SK-N-SH (cell line): ENCODE measurements around the gene PUDP. TPM values are rescaled to one million over a fixed set of nuclear protein-coding genes. Genes with fewer than 3 reads are reported as not detected.
"Not testable (repeated sequence)": the region's sequence is repeated elsewhere in the genome, so short reads cannot be mapped to it uniquely, and the experiment has no call there.

Source experiments
- CTCF ChIA-PET: fragments of 300-600, 350-600 bp; formaldehyde crosslinking; extraction: SDS; loops from one replicate; lab custom pipeline; 2021; lab: Yijun Ruan, JAX
- POLR2A ChIA-PET: fragments of 350-600 bp; sonication (Branson Sonifier 250); formaldehyde crosslinking; extraction: SDS; loops from one replicate; lab custom pipeline; 2020; ENCODE audit warnings: antibody characterized with exemption, inconsistent platforms; lab: Yijun Ruan, JAX
- DNase-seq: peaks from one replicate; pipeline ENCODE4 v3.0.0; 2012
- H2AFZ ChIP-seq: fragments of 200-600 bp; sonication (generic); 2 replicates; pipeline ENCODE4 v1.8.1; 2016; ENCODE audit warnings: antibody characterized with exemption, mild to moderate bottlenecking, low read depth
- H3F3A ChIP-seq: fragments of 200-600 bp; sonication (generic); replicated peaks from 2 replicates; pipeline ENCODE3; 2016; ENCODE audit warnings: antibody characterized with exemption, mild to moderate bottlenecking; ENCODE audit not compliant: insufficient read depth
- H3K27ac ChIP-seq, 2 experiments: fragments of 200-500 bp in 1 of 2; fragments of 200-600 bp in 1 of 2; sonication (Bioruptor generic) in 1 of 2; sonication (generic), shearing (Covaris generic) in 1 of 2; 2 replicates each; pipeline versions ENCODE4 v1.5.1 to v1.6.1; 2014 to 2016; ENCODE audit warnings: low read depth in 2 of 2, inconsistent platforms in 1 of 2, low read length in 1 of 2, mild to moderate bottlenecking in 1 of 2, mixed read lengths in 1 of 2
- H3K27me3 ChIP-seq: fragments of 200-600 bp; sonication (generic), shearing (Covaris generic); 2 replicates; pipeline ENCODE4 v1.6.1; 2016; ENCODE audit warnings: mixed run types; ENCODE audit not compliant: insufficient read depth
- H3K36me3 ChIP-seq, 2 experiments: fragments of 200-500 bp in 1 of 2; fragments of 200-600 bp in 1 of 2; sonication (Bioruptor generic) in 1 of 2; sonication (generic) in 1 of 2; replicated peaks in 1 of 2; 2 replicates each; pipeline versions ENCODE3 to v1.5.1; 2014 to 2016; ENCODE audit warnings: low read length in 1 of 2, mild to moderate bottlenecking in 1 of 2; ENCODE audit not compliant: insufficient read depth in 2 of 2, control insufficient read depth in 1 of 2
- H3K4me1 ChIP-seq, 2 experiments: fragments of 200-500 bp in 1 of 2; fragments of 200-600 bp in 1 of 2; sonication (Bioruptor generic) in 1 of 2; sonication (generic), shearing (Covaris generic) in 1 of 2; 2 replicates each; pipeline versions ENCODE4 v1.5.1 to v1.6.1; 2014 to 2016; ENCODE audit warnings: low read depth in 1 of 2, low read length in 1 of 2, mixed run types in 1 of 2; ENCODE audit not compliant: insufficient read depth in 2 of 2, control insufficient read depth in 1 of 2
- H3K4me2 ChIP-seq: fragments of 200-600 bp; sonication (generic), shearing (Covaris generic); 2 replicates; pipeline ENCODE4 v1.6.1; 2017; ENCODE audit warnings: mixed run types
- H3K4me3 ChIP-seq, 2 experiments: fragments of 200-500 bp in 1 of 2; fragments of 200-600 bp in 1 of 2; sonication (Bioruptor generic) in 1 of 2; sonication (generic), shearing (Covaris generic) in 1 of 2; 2 replicates each; pipeline versions ENCODE4 v1.5.1 to v1.8.1; 2014 to 2016; ENCODE audit warnings: low read depth in 2 of 2, inconsistent platforms in 1 of 2, low read length in 1 of 2, mild to moderate bottlenecking in 1 of 2, mixed read lengths in 1 of 2, moderate library complexity in 1 of 2
- H3K79me2 ChIP-seq: fragments of 200-600 bp; sonication (generic); 2 replicates; pipeline ENCODE4 v1.8.1; 2017; ENCODE audit warnings: mild to moderate bottlenecking; ENCODE audit not compliant: insufficient read depth
- H3K9ac ChIP-seq: fragments of 200-600 bp; sonication (generic); 2 replicates; pipeline ENCODE4 v1.6.1; 2017; ENCODE audit warnings: mixed run types
- H3K9me2 ChIP-seq: fragments of 200-600 bp; sonication (generic); 2 replicates; pipeline ENCODE4 v1.6.1; 2017; ENCODE audit warnings: mixed run types
- H3K9me3 ChIP-seq: fragments of 200-600 bp; sonication (generic); 2 replicates; pipeline ENCODE4 v1.6.1; 2017; ENCODE audit warnings: mixed run types, mild to moderate bottlenecking, moderate library complexity
- H4K20me1 ChIP-seq: fragments of 200-600 bp; sonication (generic); 2 replicates; pipeline ENCODE4 v1.6.1; 2017; ENCODE audit warnings: mild to moderate bottlenecking, mixed run types; ENCODE audit not compliant: insufficient read depth
- CHD2 ChIP-seq: fragments of 150-350 bp; IDR thresholded peaks from 2 replicates; pipeline ENCODE4 v1.6.1; 2018; ENCODE audit warnings: low read length; ENCODE audit not compliant: partially characterized antibody
- ELF1 ChIP-seq: IDR thresholded peaks from 2 replicates; pipeline ENCODE4 v1.4.0; 2012
- EP300 ChIP-seq, 2 experiments: IDR thresholded peaks; 2 replicates each; pipeline versions ENCODE4 v1.4.0 to v1.6.1; 2012; ENCODE audit warnings: borderline replicate concordance in 1 of 2, low read depth in 1 of 2, low read length in 1 of 2
- FOSL2 ChIP-seq: IDR thresholded peaks from 2 replicates; pipeline ENCODE4 v1.4.0; 2012; ENCODE audit warnings: low read depth, mild to moderate bottlenecking, moderate library complexity, borderline replicate concordance
- FOXJ3 ChIP-seq: sonication (generic); formaldehyde crosslinking; IDR thresholded peaks from 2 replicates; pipeline ENCODE4 v1.5.1; 2020; ENCODE audit warnings: mild to moderate bottlenecking, missing genetic modification reagents
- GABPA ChIP-seq: IDR thresholded peaks from 2 replicates; pipeline ENCODE4 v1.4.0; 2012; ENCODE audit warnings: low read depth, mild to moderate bottlenecking
- JUND ChIP-seq: IDR thresholded peaks from 2 replicates; pipeline ENCODE4 v1.4.0; 2012
- NRF1 ChIP-seq: IDR thresholded peaks from 2 replicates; pipeline ENCODE4 v1.6.1; 2012; ENCODE audit warnings: low read depth, mild to moderate bottlenecking, low read length
- RAD21 ChIP-seq: IDR thresholded peaks from 2 replicates; pipeline ENCODE4 v1.6.1; 2012; ENCODE audit warnings: mild to moderate bottlenecking, low read length
- RFX5 ChIP-seq: IDR thresholded peaks from 2 replicates; pipeline ENCODE4 v1.6.1; 2012; ENCODE audit warnings: mild to moderate bottlenecking, improper control_type of control experiment, low read length
- RXRA ChIP-seq: IDR thresholded peaks from 2 replicates; pipeline ENCODE4 v1.4.0; 2012; ENCODE audit warnings: low read depth, mild to moderate bottlenecking, borderline replicate concordance
- SIN3A ChIP-seq: IDR thresholded peaks from 2 replicates; pipeline ENCODE4 v1.6.1; 2012; ENCODE audit warnings: low read depth, mild to moderate bottlenecking, low read length, moderate library complexity, borderline replicate concordance
- TCF12 ChIP-seq: IDR thresholded peaks from 2 replicates; pipeline ENCODE4 v1.4.0; 2012
- YY1 ChIP-seq: IDR thresholded peaks from 2 replicates; pipeline ENCODE4 v1.4.0; 2012; ENCODE audit warnings: low read depth, mild to moderate bottlenecking
- WGBS: methylation state at CpG from one replicate; pipeline ENCODE4 v1.1.6; 2017; ENCODE audit warnings: low lambda C conversion rate; 5-methylcytosine and 5-hydroxymethylcytosine counted together
- polyA plus RNA-seq, 3 experiments: library from polyadenylated mRNA; depleted of rRNA; stranded (reverse); fragments of >200 nt; gene quantifications; 2 replicates each; pipeline ENCODE4 v1.2.3, GENCODE V29; 2012
- TF ChIP-seq, protein P1 (sequence below): IDR thresholded peaks from 2 replicates; pipeline ENCODE4; 2012
- TF ChIP-seq, protein P2 (sequence below): IDR thresholded peaks from 2 replicates; pipeline ENCODE4 v1.4.0; 2012; ENCODE audit warnings: low read depth, borderline replicate concordance
- TF ChIP-seq, protein P3 (sequence below): IDR thresholded peaks from 2 replicates; pipeline ENCODE4 v1.4.0; 2012; ENCODE audit warnings: low read depth, borderline replicate concordance
- TF ChIP-seq, protein P4 (sequence below): IDR thresholded peaks from 2 replicates; pipeline ENCODE4 v1.6.1; 2012; ENCODE audit warnings: mild to moderate bottlenecking, low read depth, low read length, moderate library complexity
- TF ChIP-seq, protein P5 (sequence below): fragments of 150-350 bp; IDR thresholded peaks from 2 replicates; pipeline ENCODE4 v1.6.1; 2016; ENCODE audit warnings: mild to moderate bottlenecking, low read depth, low read length

Gene PUDP
- polyA plus RNA-seq, 1 of the 3 experiments (the other 2 are of a cell fraction), result 23.0 TPM

DNA sequence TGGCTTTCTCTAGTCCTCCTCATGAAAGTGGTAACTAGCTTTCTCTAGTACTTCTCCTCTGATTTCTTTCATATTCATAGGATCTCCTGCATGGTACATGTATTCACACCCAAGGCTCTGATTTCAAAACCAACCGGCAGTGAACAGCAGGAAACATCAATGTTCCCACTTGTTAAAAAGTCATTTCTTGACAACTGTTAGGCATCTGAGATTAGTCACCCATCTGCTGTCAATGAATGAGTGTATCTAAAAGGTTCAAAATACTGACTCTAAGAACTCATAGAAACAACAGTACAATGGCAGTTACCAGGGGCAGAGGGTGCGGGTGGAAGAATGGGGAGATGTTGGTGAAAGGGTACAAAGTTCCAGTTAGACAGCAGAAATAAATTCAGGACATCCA is 31.5 kb upstream of the PUDP start:
- WGBS, result 55% methylated on average over 2 of the region's 2 CpGs
- no peaks in the 10 kb centered on the region for H4K20me1 ChIP-seq
- H3K36me3 ChIP-seq, result no peaks in the 10 kb centered on the region
- TF ChIP-seq JUND, result no peak
- no peak for TF ChIP-seq NRF1
- TF ChIP-seq SIN3A, result no peak
- no peak for TF ChIP-seq EP300 (IDR thresholded peaks at IDR 0.05; ENCODE audit: borderline replicate concordance in 1 of 2, low read depth in 1 of 2, low read length in 1 of 2)
- TF ChIP-seq, protein P1, sequence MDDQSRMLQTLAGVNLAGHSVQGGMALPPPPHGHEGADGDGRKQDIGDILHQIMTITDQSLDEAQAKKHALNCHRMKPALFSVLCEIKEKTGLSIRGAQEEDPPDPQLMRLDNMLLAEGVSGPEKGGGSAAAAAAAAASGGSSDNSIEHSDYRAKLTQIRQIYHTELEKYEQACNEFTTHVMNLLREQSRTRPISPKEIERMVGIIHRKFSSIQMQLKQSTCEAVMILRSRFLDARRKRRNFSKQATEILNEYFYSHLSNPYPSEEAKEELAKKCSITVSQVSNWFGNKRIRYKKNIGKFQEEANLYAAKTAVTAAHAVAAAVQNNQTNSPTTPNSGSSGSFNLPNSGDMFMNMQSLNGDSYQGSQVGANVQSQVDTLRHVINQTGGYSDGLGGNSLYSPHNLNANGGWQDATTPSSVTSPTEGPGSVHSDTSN, result no peak
- TF ChIP-seq ELF1, result no peak
- TF ChIP-seq, protein P2, sequence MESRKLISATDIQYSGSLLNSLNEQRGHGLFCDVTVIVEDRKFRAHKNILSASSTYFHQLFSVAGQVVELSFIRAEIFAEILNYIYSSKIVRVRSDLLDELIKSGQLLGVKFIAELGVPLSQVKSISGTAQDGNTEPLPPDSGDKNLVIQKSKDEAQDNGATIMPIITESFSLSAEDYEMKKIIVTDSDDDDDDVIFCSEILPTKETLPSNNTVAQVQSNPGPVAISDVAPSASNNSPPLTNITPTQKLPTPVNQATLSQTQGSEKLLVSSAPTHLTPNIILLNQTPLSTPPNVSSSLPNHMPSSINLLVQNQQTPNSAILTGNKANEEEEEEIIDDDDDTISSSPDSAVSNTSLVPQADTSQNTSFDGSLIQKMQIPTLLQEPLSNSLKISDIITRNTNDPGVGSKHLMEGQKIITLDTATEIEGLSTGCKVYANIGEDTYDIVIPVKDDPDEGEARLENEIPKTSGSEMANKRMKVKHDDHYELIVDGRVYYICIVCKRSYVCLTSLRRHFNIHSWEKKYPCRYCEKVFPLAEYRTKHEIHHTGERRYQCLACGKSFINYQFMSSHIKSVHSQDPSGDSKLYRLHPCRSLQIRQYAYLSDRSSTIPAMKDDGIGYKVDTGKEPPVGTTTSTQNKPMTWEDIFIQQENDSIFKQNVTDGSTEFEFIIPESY, result no peak
- TF ChIP-seq, protein P3, sequence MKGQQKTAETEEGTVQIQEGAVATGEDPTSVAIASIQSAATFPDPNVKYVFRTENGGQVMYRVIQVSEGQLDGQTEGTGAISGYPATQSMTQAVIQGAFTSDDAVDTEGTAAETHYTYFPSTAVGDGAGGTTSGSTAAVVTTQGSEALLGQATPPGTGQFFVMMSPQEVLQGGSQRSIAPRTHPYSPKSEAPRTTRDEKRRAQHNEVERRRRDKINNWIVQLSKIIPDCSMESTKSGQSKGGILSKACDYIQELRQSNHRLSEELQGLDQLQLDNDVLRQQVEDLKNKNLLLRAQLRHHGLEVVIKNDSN, result no peak
- TF ChIP-seq CHD2, result no peak
- TF ChIP-seq, protein P4, sequence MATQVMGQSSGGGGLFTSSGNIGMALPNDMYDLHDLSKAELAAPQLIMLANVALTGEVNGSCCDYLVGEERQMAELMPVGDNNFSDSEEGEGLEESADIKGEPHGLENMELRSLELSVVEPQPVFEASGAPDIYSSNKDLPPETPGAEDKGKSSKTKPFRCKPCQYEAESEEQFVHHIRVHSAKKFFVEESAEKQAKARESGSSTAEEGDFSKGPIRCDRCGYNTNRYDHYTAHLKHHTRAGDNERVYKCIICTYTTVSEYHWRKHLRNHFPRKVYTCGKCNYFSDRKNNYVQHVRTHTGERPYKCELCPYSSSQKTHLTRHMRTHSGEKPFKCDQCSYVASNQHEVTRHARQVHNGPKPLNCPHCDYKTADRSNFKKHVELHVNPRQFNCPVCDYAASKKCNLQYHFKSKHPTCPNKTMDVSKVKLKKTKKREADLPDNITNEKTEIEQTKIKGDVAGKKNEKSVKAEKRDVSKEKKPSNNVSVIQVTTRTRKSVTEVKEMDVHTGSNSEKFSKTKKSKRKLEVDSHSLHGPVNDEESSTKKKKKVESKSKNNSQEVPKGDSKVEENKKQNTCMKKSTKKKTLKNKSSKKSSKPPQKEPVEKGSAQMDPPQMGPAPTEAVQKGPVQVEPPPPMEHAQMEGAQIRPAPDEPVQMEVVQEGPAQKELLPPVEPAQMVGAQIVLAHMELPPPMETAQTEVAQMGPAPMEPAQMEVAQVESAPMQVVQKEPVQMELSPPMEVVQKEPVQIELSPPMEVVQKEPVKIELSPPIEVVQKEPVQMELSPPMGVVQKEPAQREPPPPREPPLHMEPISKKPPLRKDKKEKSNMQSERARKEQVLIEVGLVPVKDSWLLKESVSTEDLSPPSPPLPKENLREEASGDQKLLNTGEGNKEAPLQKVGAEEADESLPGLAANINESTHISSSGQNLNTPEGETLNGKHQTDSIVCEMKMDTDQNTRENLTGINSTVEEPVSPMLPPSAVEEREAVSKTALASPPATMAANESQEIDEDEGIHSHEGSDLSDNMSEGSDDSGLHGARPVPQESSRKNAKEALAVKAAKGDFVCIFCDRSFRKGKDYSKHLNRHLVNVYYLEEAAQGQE, result no peak
- no peak for TF ChIP-seq RFX5
- TF ChIP-seq GABPA, result no peak
- no peak for TF ChIP-seq FOSL2
- no peak for TF ChIP-seq FOXJ3 (CRISPR knock-in tag)
- TF ChIP-seq RXRA, result no peak
- no peak for TF ChIP-seq YY1
- TF ChIP-seq, protein P5, sequence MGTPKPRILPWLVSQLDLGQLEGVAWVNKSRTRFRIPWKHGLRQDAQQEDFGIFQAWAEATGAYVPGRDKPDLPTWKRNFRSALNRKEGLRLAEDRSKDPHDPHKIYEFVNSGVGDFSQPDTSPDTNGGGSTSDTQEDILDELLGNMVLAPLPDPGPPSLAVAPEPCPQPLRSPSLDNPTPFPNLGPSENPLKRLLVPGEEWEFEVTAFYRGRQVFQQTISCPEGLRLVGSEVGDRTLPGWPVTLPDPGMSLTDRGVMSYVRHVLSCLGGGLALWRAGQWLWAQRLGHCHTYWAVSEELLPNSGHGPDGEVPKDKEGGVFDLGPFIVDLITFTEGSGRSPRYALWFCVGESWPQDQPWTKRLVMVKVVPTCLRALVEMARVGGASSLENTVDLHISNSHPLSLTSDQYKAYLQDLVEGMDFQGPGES, result no peak
- no peak for TF ChIP-seq RAD21
- TF ChIP-seq TCF12, result no peak
- TF ChIP-seq, all 33 proteins: peak for 0
- POLR2A ChIA-PET, result no interaction called here
- CTCF ChIA-PET, result no interaction called here
- Histone ChIP-seq H3K4me3 (no peak overlapping the region), H3K79me2 (no peaks in the 10 kb centered on the region), H3K9ac (no peak overlapping the region), H3K27me3 (no peaks in the 10 kb centered on the region), H3K27ac (no peak overlapping the region), H3K4me2 (no peak overlapping the region), H2AFZ (no peak overlapping the region), H3K9me3 (no peaks in the 10 kb centered on the region), H3K9me2 (no peaks in the 10 kb centered on the region), H3K4me1 (no peaks in the 10 kb centered on the region), H3F3A (no peaks in the 10 kb centered on the region)
- DNase-seq, result no peak

DNA sequence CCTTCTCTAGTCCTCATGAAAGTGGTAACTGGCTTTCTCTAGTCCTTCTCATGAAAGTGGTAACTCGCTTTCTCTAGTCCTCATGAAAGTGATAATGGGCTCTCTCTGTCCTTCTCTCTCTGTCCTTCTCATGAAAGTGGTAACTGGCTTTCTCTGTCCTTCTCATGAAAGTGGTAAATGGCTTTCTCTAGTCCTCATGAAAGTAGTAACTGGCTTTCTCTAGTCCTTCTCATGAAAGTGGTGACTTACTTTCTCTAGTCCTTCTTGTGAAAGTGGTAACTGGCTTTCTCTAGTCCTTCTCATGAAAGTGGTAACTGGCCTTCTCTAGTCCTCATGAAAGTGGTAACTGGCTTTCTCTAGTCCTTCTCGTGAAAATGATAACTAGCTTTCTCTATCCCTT is 30.9 kb upstream of the PUDP start:
- H3F3A ChIP-seq, H4K20me1 ChIP-seq, DNase-seq, H3K4me3 ChIP-seq, H3K4me1 ChIP-seq, H3K4me2 ChIP-seq, H3K27me3 ChIP-seq, CTCF ChIA-PET, H3K9me3 ChIP-seq, POLR2A ChIA-PET, H3K9ac ChIP-seq, H3K36me3 ChIP-seq, H3K27ac ChIP-seq, H3K9me2 ChIP-seq, H3K79me2 ChIP-seq, H2AFZ ChIP-seq: not testable (repeated sequence)
- WGBS, result 3% methylated on average over 2 of the region's 2 CpGs
